ENCODE measurements around the gene TRPT1. TPM values are rescaled to one million over a fixed set of nuclear protein-coding genes. Genes with fewer than 3 reads are reported as not detected.

TRPT1 gene
- total RNA-seq, 4 donors from 2014 or later, result 48.4 to 62.2 (median 52.8) TPM

GRCh38 chr11:64204464-64204989 lies 21.5 kb downstream of the TRPT1 start:
- TF ChIP-seq POLR2A (IDR thresholded peaks at IDR 0.05) (no peak), CTCF (IDR thresholded peaks at IDR 0.05) (peak; percentile 70 to 72), EP300 (IDR thresholded peaks at IDR 0.05) (no peak), POLR2AphosphoS5 (IDR thresholded peaks at IDR 0.05) (peak in 2 of 3 donors; percentile 40 to 55)
- Histone ChIP-seq H3K4me1 (peaks cover 36% of the 10 kb centered on the region), H3K27me3 (no peaks in the 10 kb centered on the region), H3K27ac (no peak overlapping the region), H3K9me3 (no peaks in the 10 kb centered on the region), H3K4me3 (no peak overlapping the region), H3K36me3 (peaks cover 54% of the 10 kb centered on the region)
- DNase-seq (ENCODE audit: low spot score in 2 of 2), result peak; percentile 90
- 22% methylated on average over 7 of the region's 7 CpGs for WGBS

- no peak for TF ChIP-seq EP300 (IDR thresholded peaks at IDR 0.05)
- no peak for TF ChIP-seq POLR2AphosphoS5 (IDR thresholded peaks at IDR 0.05)
- no peak for TF ChIP-seq CTCF (IDR thresholded peaks at IDR 0.05)
- no peak for TF ChIP-seq POLR2A (IDR thresholded peaks at IDR 0.05)
- Histone ChIP-seq H3K4me3 (no peak overlapping the region), H3K27me3 (no peaks in the 10 kb centered on the region), H3K36me3 (peaks cover 59% of the 10 kb centered on the region), H3K4me1 (peaks cover 36% of the 10 kb centered on the region), H3K9me3 (no peaks in the 10 kb centered on the region), H3K27ac (no peak overlapping the region)
- DNase-seq (ENCODE audit: low spot score in 2 of 2), result no peak
- 66% methylated on average over 15 of the region's 16 CpGs for WGBS
These were observed 21.9 kb downstream of the TRPT1 start for GRCh38 chr11:64204080-64204440.

- no peak overlapping the region for H3K4me3 ChIP-seq
- H3K4me1 ChIP-seq, result peaks cover 35% of the 10 kb centered on the region
- 90% methylated on average over 27 of the region's 27 CpGs for WGBS
- DNase-seq (ENCODE audit: low spot score in 2 of 2), result no peak
- H3K27ac ChIP-seq, result no peak overlapping the region
- no peak for TF ChIP-seq POLR2A (IDR thresholded peaks at IDR 0.05)
- TF ChIP-seq EP300 (IDR thresholded peaks at IDR 0.05), result no peak
- no peak for TF ChIP-seq CTCF (IDR thresholded peaks at IDR 0.05)
- no peak for TF ChIP-seq POLR2AphosphoS5 (IDR thresholded peaks at IDR 0.05)
- H3K9me3 ChIP-seq, result no peaks in the 10 kb centered on the region
- H3K27me3 ChIP-seq, result no peaks in the 10 kb centered on the region
- peaks cover 64% of the 10 kb centered on the region for H3K36me3 ChIP-seq
These were observed 22.4 kb downstream of the TRPT1 start for GRCh38 chr11:64203421-64204079.

GRCh38 chr11:64202992-64203391 lies 23.0 kb downstream of the TRPT1 start:
- H3K4me1 ChIP-seq, result peaks cover 29% of the 10 kb centered on the region
- H3K4me3 ChIP-seq, result no peak overlapping the region
- DNase-seq (ENCODE audit: low spot score in 2 of 2), result no peak
- no peaks in the 10 kb centered on the region for H3K27me3 ChIP-seq
- TF ChIP-seq POLR2AphosphoS5 (IDR thresholded peaks at IDR 0.05), result no peak
- no peak for TF ChIP-seq POLR2A (IDR thresholded peaks at IDR 0.05)
- TF ChIP-seq CTCF (IDR thresholded peaks at IDR 0.05), result no peak
- no peak for TF ChIP-seq EP300 (IDR thresholded peaks at IDR 0.05)
- H3K36me3 ChIP-seq, result peaks cover 70% of the 10 kb centered on the region
- no peaks in the 10 kb centered on the region for H3K9me3 ChIP-seq
- no peak overlapping the region for H3K27ac ChIP-seq
- WGBS, result 94% methylated on average over 9 of the region's 9 CpGs

GRCh38 chr11:64201543-64201942 lies 24.4 kb downstream of the TRPT1 start:
- TF ChIP-seq POLR2AphosphoS5 (IDR thresholded peaks at IDR 0.05) (no peak), CTCF (IDR thresholded peaks at IDR 0.05) (no peak), EP300 (IDR thresholded peaks at IDR 0.05) (no peak), POLR2A (IDR thresholded peaks at IDR 0.05) (no peak)
- Histone ChIP-seq H3K4me3 (no peak overlapping the region), H3K4me1 (peaks cover 22% of the 10 kb centered on the region), H3K9me3 (no peaks in the 10 kb centered on the region), H3K27me3 (no peaks in the 10 kb centered on the region), H3K27ac (no peak overlapping the region), H3K36me3 (peaks cover 84% of the 10 kb centered on the region)
- 90% methylated on average over 3 of the region's 3 CpGs for WGBS
- no peak for DNase-seq (ENCODE audit: low spot score in 2 of 2)

Data from suprapubic skin (tissue), 4 donors.